Activated CD8-positive, alpha-beta memory T cell treated with anti-CD3 and anti-CD28 coated beads, Interleukin-2, amount 50 U/mL, for 24 hours (primary cell): ENCODE measurements around the gene PXMP2.

Source experiments
- DNase-seq: peaks from one replicate; pipeline ENCODE4 v3.0.0-alpha.2; 2020; ENCODE audit errors: extremely low read depth

PXMP2 gene

GRCh38 chr12:132660052-132660451, 27.3 kb upstream of the PXMP2 start:
- no peak for DNase-seq

GRCh38 chr12:132660996-132661395, 26.4 kb upstream of the PXMP2 start:
- DNase-seq: no peak

- no peak for DNase-seq
These were observed 25.4 kb upstream of the PXMP2 start for GRCh38 chr12:132661972-132662371.

- no peak for DNase-seq
These were observed 24.3 kb upstream of the PXMP2 start for GRCh38 chr12:132662901-132663755.

- no peak for DNase-seq
These were observed 22.9 kb upstream of the PXMP2 start for GRCh38 chr12:132664206-132665148.

- DNase-seq: no peak
These were observed 22.3 kb upstream of the PXMP2 start for GRCh38 chr12:132665149-132665491.

- DNase-seq: no peak
These were observed 21.6 kb upstream of the PXMP2 start for GRCh38 chr12:132665794-132666193.

GRCh38 chr12:132668191-132669088, 18.9 kb upstream of the PXMP2 start:
- DNase-seq: no peak

GRCh38 chr12:132669166-132669879, 18.1 kb upstream of the PXMP2 start:
- DNase-seq: no peak

- DNase-seq: no peak
These were observed 15.3 kb upstream of the PXMP2 start for GRCh38 chr12:132672116-132672515.

GRCh38 chr12:132672678-132673077, 14.7 kb upstream of the PXMP2 start:
- DNase-seq: no peak

GRCh38 chr12:132673288-132674179, 13.9 kb upstream of the PXMP2 start:
- DNase-seq: no peak

GRCh38 chr12:132674561-132674960, 12.8 kb upstream of the PXMP2 start:
- no peak for DNase-seq

- DNase-seq: no peak
These were observed 11.5 kb upstream of the PXMP2 start for GRCh38 chr12:132675757-132676432.

GRCh38 chr12:132677492-132677891, 9.9 kb upstream of the PXMP2 start:
- no peak for DNase-seq

GRCh38 chr12:132685400-132685799, 2.0 kb upstream of the PXMP2 start:
- no peak for DNase-seq

GRCh38 chr12:132686825-132687210, 569 bp upstream of the PXMP2 start:
- no peak for DNase-seq

- DNase-seq: no peak
These were observed 1.8 kb downstream of the PXMP2 start for GRCh38 chr12:132689227-132689626.

- DNase-seq: no peak
These were observed 2.7 kb downstream of the PXMP2 start for GRCh38 chr12:132690112-132690511.
